Measurements from ENCODE around the gene ZNFX1. TPM values are rescaled to one million over a fixed set of nuclear protein-coding genes. Genes with fewer than 3 reads are reported as not detected.
A peak's percentile ranks its signal among the peaks of the same experiment; 100 is the strongest.

The ZNFX1 gene
- total RNA-seq, 2 experiments from 2014 or later: 42.5 to 45.3 TPM

DNA sequence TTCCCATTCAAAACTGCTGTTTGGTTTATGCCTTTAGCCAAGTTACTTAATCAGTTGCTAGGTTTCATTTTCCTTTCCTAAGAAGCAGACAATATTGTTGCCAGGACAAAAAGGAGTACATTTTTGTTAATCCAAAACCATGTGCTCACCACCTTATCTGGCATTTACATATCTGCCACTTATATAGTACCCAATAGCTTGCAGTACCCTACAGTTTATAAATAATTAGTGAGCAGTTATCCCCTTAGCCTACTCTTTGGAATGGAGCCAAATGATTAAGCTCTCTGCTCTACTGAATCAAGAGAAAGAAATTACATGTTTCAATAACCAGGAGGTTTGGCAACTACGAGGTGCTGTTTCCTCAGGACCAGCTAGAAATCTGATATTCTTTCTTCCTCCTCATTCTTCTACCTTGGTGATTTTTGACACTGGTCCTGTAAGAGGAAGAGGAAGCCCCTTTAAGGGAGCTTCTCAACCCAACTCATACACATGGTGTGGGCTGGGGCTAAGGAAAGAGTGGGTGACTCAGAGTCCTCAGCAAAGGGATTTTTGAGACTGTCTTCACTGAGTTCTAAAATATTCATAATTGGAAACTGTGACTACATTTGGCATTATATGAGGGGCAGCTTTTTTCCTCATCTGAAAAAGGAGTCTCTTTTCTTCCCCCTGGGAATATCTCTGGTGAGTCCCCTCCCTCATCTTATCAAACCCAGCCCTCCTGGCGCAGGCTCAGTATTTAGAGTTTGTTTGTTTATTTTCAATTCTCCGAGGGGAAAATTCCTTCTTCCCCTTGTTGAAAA, 1.5 kb downstream of the ZNFX1 start:
- H3K36me3 Mint-ChIP-seq: peaks cover 69% of the 10 kb centered on the region
- peaks cover 14% of the 10 kb centered on the region for H3K9me3 Mint-ChIP-seq
- peak; percentile 77 for DNase-seq
- peaks cover 48% of the 10 kb centered on the region for H3K4me1 Mint-ChIP-seq (ENCODE audit: low read depth)
- intact Hi-C loops (cut with micrococcal nuclease): loop anchor here (1.0 to 10.0 kb wide), 4 partner anchors 8 to 838 kb away; partner anchors contain the start of genes ARFGEF2, SLC9A8 and UBE2V1
- H3K27me3 Mint-ChIP-seq: peaks cover 2% of the 10 kb centered on the region
- peak overlapping the region; percentile 99 for H3K4me3 Mint-ChIP-seq
- peak overlapping the region; percentile 99 for H3K27ac Mint-ChIP-seq
- ChIA-PET POLR2A (interaction anchor here (0.7 to 1.7 kb wide), 11 partner anchors 8 to 318 kb away, joined by 3 to 24 read pairs (median 5); partner anchors contain the start of gene CSE1L), CTCF (interaction anchor here (0.6 to 2.1 kb wide), 8 partner anchors 10 to 230 kb away, joined by 3 to 11 read pairs (median 4); partner anchors contain the start of gene CSE1L)

DNA sequence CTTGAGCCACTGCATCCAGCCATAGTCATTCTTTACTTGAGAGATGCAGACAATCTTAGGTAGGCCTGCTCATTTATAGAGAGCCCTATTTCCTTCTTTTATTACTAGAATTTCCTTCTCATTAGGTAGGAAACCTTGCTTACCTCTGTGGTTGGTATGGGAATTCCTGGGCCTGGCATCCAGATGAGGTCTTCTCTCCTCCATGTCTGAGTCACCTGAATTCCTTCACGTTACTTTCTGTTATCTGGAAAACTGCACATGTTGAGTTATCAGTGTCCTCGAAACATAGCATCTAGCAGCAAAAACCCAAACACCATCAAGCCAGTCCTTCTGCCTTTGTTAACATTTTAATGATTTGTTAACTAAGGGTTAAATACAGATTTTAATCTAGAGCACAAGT, 2.2 kb downstream of the ZNFX1 start:
- DNase-seq: no peak
- H3K36me3 Mint-ChIP-seq: peaks cover 69% of the 10 kb centered on the region
- ChIA-PET POLR2A (interaction anchor here (0.8 to 1.7 kb wide), 5 partner anchors 8 to 229 kb away, joined by 4 to 24 read pairs (median 5); partner anchors contain the start of gene CSE1L), CTCF (interaction anchor here (0.5 to 2.1 kb wide), 8 partner anchors 10 to 247 kb away, joined by 3 to 11 read pairs (median 4); partner anchors contain the start of gene CSE1L)
- H3K27ac Mint-ChIP-seq: peak overlapping the region; percentile 99
- intact Hi-C loops (cut with micrococcal nuclease): loop anchor here (1.0 to 10.0 kb wide), 4 partner anchors 7 to 839 kb away; partner anchors contain the start of genes ARFGEF2, SLC9A8 and UBE2V1
- peaks cover 52% of the 10 kb centered on the region for H3K4me1 Mint-ChIP-seq (ENCODE audit: low read depth)
- H3K4me3 Mint-ChIP-seq: peak overlapping the region; percentile 99
- peaks cover 2% of the 10 kb centered on the region for H3K27me3 Mint-ChIP-seq
- H3K9me3 Mint-ChIP-seq: peaks cover 8% of the 10 kb centered on the region

DNA sequence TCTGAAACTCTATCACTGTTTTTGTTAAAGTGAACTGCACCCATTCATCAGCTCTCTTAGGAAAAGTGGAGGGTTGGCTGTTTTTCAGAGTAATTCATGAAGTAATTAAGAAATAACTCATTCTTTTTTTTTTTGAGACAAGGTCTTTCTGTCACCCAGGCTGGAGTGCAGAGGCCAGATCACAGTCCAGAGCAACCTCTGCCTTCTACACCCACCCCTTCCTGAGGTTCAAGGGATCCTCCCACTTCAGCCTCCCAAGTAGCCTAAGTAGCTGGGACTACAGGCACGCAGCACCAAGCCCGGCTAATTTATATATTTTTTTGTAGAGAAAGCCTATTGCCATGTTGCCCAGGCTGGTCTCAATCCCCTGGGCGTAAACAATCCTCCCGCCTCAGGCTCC, 2.6 kb downstream of the ZNFX1 start:
- H3K4me1 Mint-ChIP-seq (ENCODE audit: low read depth): peaks cover 55% of the 10 kb centered on the region

DNA sequence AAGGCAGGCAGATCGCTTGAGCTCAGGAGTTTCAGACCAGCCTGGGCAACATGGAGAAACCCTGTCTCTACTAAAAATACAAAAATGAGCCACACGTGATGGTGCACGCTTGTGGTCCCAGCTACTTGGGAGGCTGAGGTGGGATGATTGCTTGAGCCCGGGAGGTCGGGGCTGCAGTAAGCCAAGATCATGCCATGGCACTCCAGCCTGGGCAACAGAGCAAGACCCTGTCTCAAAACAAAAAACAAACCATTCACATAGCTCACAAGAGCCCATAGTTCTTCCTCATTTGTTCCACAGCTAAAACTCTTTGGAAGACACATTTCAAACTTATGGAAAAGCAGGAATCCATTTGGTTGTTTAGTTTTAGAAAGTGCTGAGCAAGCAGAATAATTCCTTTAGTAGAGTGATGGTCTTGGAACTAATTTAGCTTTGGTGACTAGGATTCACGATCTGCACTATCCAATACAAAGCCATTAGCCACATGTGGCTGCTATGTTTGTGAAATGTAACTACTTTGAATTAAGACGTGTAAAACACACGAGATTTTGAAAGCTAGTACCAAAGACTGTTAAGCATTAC, 4.1 kb downstream of the ZNFX1 start:
- Mint-ChIP-seq H3K9me3 (peaks cover 8% of the 10 kb centered on the region), H3K36me3 (peaks cover 69% of the 10 kb centered on the region), H3K27me3 (peaks cover 2% of the 10 kb centered on the region), H3K27ac (peak overlapping the region; percentile 13), H3K4me3 (no peak overlapping the region), H3K4me1 (ENCODE audit: low read depth) (peaks cover 65% of the 10 kb centered on the region)
- ChIA-PET CTCF (interaction anchor here (0.8 kb wide), 1 partner anchor 26 kb away, joined by 3 read pairs; no protein-coding TSS in a partner anchor), POLR2A (interaction anchor here (2.2 kb wide), 1 partner anchor 9 kb away, joined by 7 read pairs; no protein-coding TSS in a partner anchor)
- intact Hi-C loops (cut with micrococcal nuclease): loop anchor here (10.0 kb wide), 2 partner anchors 541 to 841 kb away; partner anchors contain the start of genes SLC9A8 and UBE2V1
- DNase-seq: no peak

More for the DNA sequence above, 2.6 kb downstream of the ZNFX1 start:
- intact Hi-C loops (cut with micrococcal nuclease): loop anchor here (5.0 to 10.0 kb wide), 3 partner anchors 353 to 840 kb away; partner anchors contain the start of genes ARFGEF2, SLC9A8 and UBE2V1
- CTCF ChIA-PET: interaction anchor here (0.5 to 2.1 kb wide), 3 partner anchors 28 to 246 kb away, joined by 3 to 7 read pairs (median 4); no protein-coding TSS in a partner anchor
- Mint-ChIP-seq H3K27ac (peak overlapping the region; percentile 99), H3K9me3 (peaks cover 6% of the 10 kb centered on the region), H3K27me3 (peaks cover 2% of the 10 kb centered on the region), H3K36me3 (peaks cover 69% of the 10 kb centered on the region), H3K4me3 (peak overlapping the region; percentile 99)
- POLR2A ChIA-PET: no interaction called here
- DNase-seq: no peak

DNA sequence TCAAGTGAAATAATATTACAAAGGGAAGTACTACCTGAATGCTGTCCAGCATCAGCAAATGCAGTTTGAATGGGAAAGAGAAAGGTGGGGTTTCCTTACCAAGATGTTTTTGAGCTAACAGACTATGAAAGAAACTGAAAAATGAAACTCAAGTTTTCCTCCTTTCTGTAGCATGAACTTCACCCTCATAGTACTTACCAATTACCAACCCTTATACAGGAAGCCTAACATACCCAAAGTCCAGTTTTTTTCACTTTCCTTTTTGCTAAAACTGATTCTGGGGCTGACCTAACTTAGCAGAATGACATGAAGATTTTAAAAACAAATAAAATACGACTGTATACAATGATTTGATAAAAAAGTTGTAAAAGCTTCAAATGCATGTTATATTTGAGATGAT, 5.2 kb downstream of the ZNFX1 start:
- no peak for DNase-seq
- Mint-ChIP-seq H3K36me3 (peaks cover 71% of the 10 kb centered on the region), H3K27me3 (no peaks in the 10 kb centered on the region), H3K27ac (peak overlapping the region; percentile 76), H3K4me1 (ENCODE audit: low read depth) (peaks cover 70% of the 10 kb centered on the region), H3K4me3 (peak overlapping the region; percentile 33), H3K9me3 (peaks cover 9% of the 10 kb centered on the region)
- ChIA-PET POLR2A (interaction anchor here (0.8 to 2.2 kb wide), 2 partner anchors 10 to 226 kb away, joined by 4 to 7 read pairs; partner anchors contain the start of gene CSE1L), CTCF (no interaction called here)
- intact Hi-C loops (cut with micrococcal nuclease): loop anchor here (10.0 kb wide), 2 partner anchors 542 to 842 kb away; partner anchors contain the start of genes SLC9A8 and UBE2V1

DNA sequence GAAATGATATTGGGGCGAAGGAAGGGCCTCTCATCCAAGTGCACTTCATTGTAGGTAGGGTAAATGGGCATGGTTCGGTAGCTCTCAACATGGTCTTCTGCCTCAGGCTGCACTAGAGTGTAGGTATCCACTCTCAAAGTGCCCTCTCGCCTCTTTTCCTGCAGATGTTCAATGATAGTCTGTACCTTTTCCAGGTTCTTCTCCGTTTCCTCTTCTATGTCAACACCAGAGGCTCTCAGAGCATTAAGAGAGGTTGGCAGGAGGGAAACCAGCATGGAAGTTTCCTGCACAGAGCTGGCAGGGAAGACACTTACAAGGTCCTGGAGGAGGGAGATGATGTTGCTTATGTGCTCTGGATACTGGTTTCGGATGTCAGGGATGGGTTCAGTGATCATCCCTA, 7.1 kb downstream of the ZNFX1 start:
- H3K36me3 Mint-ChIP-seq: peaks cover 76% of the 10 kb centered on the region
- ChIA-PET CTCF (interaction anchor here (0.7 to 1.5 kb wide), 3 partner anchors 24 to 138 kb away, joined by 3 to 4 read pairs (median 3); no protein-coding TSS in a partner anchor), POLR2A (interaction anchor here (0.9 to 1.4 kb wide), 2 partner anchors 11 to 13 kb away, joined by 3 read pairs; no protein-coding TSS in a partner anchor)
- intact Hi-C loops (cut with micrococcal nuclease): loop anchor here (10.0 kb wide), 2 partner anchors 544 to 844 kb away; partner anchors contain the start of genes SLC9A8 and UBE2V1
- DNase-seq: no peak
- peak overlapping the region; percentile 15 for H3K27ac Mint-ChIP-seq
- H3K4me3 Mint-ChIP-seq: peak overlapping the region; percentile 2
- no peaks in the 10 kb centered on the region for H3K27me3 Mint-ChIP-seq
- H3K4me1 Mint-ChIP-seq (ENCODE audit: low read depth): peaks cover 79% of the 10 kb centered on the region
- peaks cover 9% of the 10 kb centered on the region for H3K9me3 Mint-ChIP-seq

DNA sequence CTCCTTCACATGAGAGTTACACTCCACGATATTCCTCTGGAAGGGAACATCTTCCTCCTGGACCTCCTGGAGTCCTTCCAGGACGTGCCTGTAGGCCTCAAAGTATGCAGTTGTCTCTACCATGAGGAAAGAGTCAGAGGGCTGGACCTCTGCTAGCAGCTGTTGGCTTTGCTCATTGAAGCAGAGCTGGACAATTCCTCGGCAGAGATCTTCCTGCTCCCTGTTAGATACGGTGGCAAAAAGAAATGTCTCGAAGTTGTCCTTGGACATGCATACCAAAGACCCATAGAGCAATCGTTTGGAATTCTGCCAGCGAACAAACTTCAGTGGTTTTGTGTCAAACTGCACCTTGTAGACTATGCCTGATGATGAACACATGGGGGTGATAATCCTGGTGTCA, 7.7 kb downstream of the ZNFX1 start:
- ChIA-PET POLR2A (interaction anchor here (1.4 kb wide), 1 partner anchor 12 kb away, joined by 3 read pairs; no protein-coding TSS in a partner anchor), CTCF (no interaction called here)
- H3K27ac Mint-ChIP-seq: peak overlapping the region; percentile 15
- no peak for DNase-seq
- H3K9me3 Mint-ChIP-seq: peaks cover 9% of the 10 kb centered on the region
- peaks cover 74% of the 10 kb centered on the region for H3K36me3 Mint-ChIP-seq
- intact Hi-C loops (cut with micrococcal nuclease): loop anchor here (10.0 kb wide), 2 partner anchors 545 to 845 kb away; partner anchors contain the start of genes SLC9A8 and UBE2V1
- no peaks in the 10 kb centered on the region for H3K27me3 Mint-ChIP-seq
- H3K4me1 Mint-ChIP-seq (ENCODE audit: low read depth): peaks cover 78% of the 10 kb centered on the region
- peak overlapping the region; percentile 21 for H3K4me3 Mint-ChIP-seq

DNA sequence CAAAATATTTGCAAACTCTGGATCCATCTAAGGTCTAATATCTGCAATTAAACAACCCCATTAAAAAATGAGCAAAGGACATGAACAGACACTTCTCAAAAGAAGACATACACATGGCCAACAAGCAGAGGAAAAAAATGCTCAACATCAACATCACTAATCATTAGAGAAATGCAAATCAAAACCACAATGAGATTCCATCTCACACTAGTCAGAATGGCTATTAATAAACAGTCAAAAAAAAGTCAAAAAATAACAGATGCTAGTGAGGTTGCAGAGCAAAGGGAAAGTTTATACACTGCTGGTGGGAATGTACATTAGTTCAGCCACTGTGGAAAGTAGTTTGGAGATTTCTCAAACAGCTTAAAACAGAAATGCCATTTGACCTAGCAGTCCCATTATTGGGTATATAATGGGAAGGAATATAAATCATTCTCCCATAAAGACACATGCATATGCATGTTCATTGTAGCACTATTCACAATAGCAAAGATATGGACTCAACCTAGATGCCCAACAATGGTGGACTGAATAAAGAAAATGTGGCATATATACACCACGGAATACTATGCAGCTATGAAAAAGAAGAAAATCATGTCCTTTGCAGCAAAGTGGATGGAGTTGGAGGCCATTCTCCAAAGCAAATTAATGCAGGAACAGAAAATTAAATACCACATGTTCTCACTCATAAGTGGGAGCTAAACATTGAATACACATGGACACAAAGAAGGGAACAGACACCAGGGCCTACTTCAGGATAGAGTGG, 9.1 kb downstream of the ZNFX1 start:
- intact Hi-C loops (cut with micrococcal nuclease): loop anchor here (1.0 kb wide), 1 partner anchor 8 kb away; no protein-coding TSS in a partner anchor
- CTCF ChIA-PET: interaction anchor here (1.0 kb wide), 1 partner anchor 23 kb away, joined by 4 read pairs; no protein-coding TSS in a partner anchor

DNA sequence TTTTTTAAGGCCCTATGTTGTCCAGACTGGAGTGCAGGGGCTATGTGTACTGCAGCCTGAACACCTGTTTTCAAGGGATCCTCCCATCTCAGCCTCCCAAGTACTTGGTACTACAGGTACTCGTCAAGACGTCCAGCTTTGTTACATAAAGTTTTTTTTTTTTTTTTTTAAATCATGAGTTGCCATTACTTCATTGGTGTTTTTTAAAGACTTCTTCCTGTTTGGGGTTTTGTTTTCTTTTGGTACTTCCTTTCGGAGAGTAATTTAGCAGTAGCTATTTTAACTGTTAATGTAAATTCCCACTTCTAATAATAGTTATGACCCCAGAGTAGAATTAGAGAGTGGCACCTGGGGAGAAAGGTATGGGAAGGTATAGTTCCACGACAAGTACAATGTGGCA, 10.5 kb downstream of the ZNFX1 start:
- intact Hi-C loops (cut with micrococcal nuclease): no loop called here
- Mint-ChIP-seq H3K27me3 (no peaks in the 10 kb centered on the region), H3K27ac (peak overlapping the region; percentile 74), H3K9me3 (peaks cover 9% of the 10 kb centered on the region), H3K4me1 (ENCODE audit: low read depth) (peaks cover 67% of the 10 kb centered on the region), H3K4me3 (peak overlapping the region; percentile 68), H3K36me3 (peaks cover 84% of the 10 kb centered on the region)
- CTCF ChIA-PET: interaction anchor here (1.1 kb wide), 2 partner anchors 21 to 135 kb away, joined by 4 read pairs; no protein-coding TSS in a partner anchor
- no peak for DNase-seq
- POLR2A ChIA-PET: interaction anchor here (0.8 to 1.1 kb wide), 3 partner anchors 9 to 24 kb away, joined by 3 to 4 read pairs (median 3); no protein-coding TSS in a partner anchor

More for the DNA sequence above, 9.1 kb downstream of the ZNFX1 start:
- peaks cover 9% of the 10 kb centered on the region for H3K9me3 Mint-ChIP-seq
- no peak for DNase-seq
- H3K4me1 Mint-ChIP-seq (ENCODE audit: low read depth): peaks cover 74% of the 10 kb centered on the region
- H3K4me3 Mint-ChIP-seq: peak overlapping the region; percentile 74
- no peaks in the 10 kb centered on the region for H3K27me3 Mint-ChIP-seq
- POLR2A ChIA-PET: interaction anchor here (0.8 to 1.2 kb wide), 4 partner anchors 8 to 25 kb away, joined by 3 to 5 read pairs (median 4); no protein-coding TSS in a partner anchor
- H3K27ac Mint-ChIP-seq: peak overlapping the region; percentile 58
- peaks cover 81% of the 10 kb centered on the region for H3K36me3 Mint-ChIP-seq

DNA sequence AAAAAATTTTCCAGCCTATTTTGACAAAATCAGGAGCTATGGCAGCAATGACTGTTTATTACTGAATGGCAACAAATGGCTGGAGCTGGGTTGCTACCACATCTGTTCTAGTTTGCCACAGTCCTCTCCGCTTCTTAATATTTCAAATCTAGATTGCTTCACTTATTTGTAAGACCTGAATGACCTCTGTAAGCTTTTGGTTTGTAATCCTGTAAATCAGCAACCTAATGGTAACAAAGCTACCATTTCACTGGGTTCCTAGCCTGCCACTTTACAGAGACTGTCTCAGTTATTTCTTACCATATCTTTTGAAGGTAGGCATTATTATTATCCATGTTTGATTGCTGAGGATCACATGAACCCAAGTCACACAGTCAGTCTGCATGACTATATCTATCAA, 15.4 kb downstream of the ZNFX1 start:
- peak overlapping the region; percentile 29 for H3K27ac Mint-ChIP-seq
- H3K9me3 Mint-ChIP-seq: no peaks in the 10 kb centered on the region
- POLR2A ChIA-PET: interaction anchor here (1.6 to 1.8 kb wide), 2 partner anchors 14 to 21 kb away, joined by 5 to 8 read pairs; no protein-coding TSS in a partner anchor
- H3K4me1 Mint-ChIP-seq (ENCODE audit: low read depth): peaks cover 40% of the 10 kb centered on the region
- intact Hi-C loops (cut with micrococcal nuclease): no loop called here
- DNase-seq: no peak
- CTCF ChIA-PET: interaction anchor here (0.7 kb wide), 1 partner anchor 16 kb away, joined by 3 read pairs; no protein-coding TSS in a partner anchor
- H3K36me3 Mint-ChIP-seq: peaks cover 65% of the 10 kb centered on the region
- no peak overlapping the region for H3K4me3 Mint-ChIP-seq
- no peaks in the 10 kb centered on the region for H3K27me3 Mint-ChIP-seq

All from activated CD4-positive, alpha-beta memory T cell treated with anti-CD3 and anti-CD28 coated beads for 36 hours (primary cell).